NB4 (cell line): Measurements from ENCODE around the gene KAZN.
A peak's percentile ranks its signal among the peaks of the same experiment; 100 is the strongest.

Experiments
- DNase-seq: peaks from one replicate; pipeline ENCODE4 v3.0.0; 2010; ENCODE audit warnings: low read depth
- H3K4me3 ChIP-seq: one replicate; pipeline ENCODE4 v1.5.1; 2011; ENCODE audit warnings: mild to moderate bottlenecking, low read depth, low read length, moderate library complexity
- CTCF ChIP-seq: IDR thresholded peaks from one replicate; pipeline ENCODE4 v1.5.1; 2012; ENCODE audit warnings: low read depth, low read length
- MAX ChIP-seq: IDR thresholded peaks from 2 replicates; pipeline ENCODE4 v1.6.1; 2011; ENCODE audit warnings: low read depth, low read length
- MYC ChIP-seq: IDR thresholded peaks from 2 replicates; pipeline ENCODE4 v1.6.1; 2011; ENCODE audit warnings: low read depth, low read length
- POLR2A ChIP-seq: IDR thresholded peaks from 2 replicates; pipeline ENCODE4 v1.6.1; 2011; ENCODE audit warnings: mild to moderate bottlenecking; ENCODE audit not compliant: insufficient read length; ENCODE audit errors: extremely low read depth

KAZN gene

GRCh38 chr1:14919751-14920150, 321.3 kb downstream of the KAZN start:
- H3K4me3 ChIP-seq: no peak overlapping the region
- no peak for DNase-seq
- no peak for TF ChIP-seq POLR2A
- TF ChIP-seq MYC: no peak
- TF ChIP-seq MAX: no peak
- TF ChIP-seq CTCF: no peak

GRCh38 chr1:14921057-14921456, 322.6 kb downstream of the KAZN start:
- H3K4me3 ChIP-seq: no peak overlapping the region
- TF ChIP-seq MYC (no peak), POLR2A (no peak), CTCF (no peak), MAX (no peak)
- no peak for DNase-seq

- no peak overlapping the region for H3K4me3 ChIP-seq
- DNase-seq: no peak
- no peak for TF ChIP-seq POLR2A
- TF ChIP-seq MAX: no peak
Measured at GRCh38 chr1:14922942-14923726, 324.6 kb downstream of the KAZN start.

GRCh38 chr1:14923727-14924452, 325.4 kb downstream of the KAZN start:
- DNase-seq: peak; percentile 30
- no peak overlapping the region for H3K4me3 ChIP-seq
- TF ChIP-seq POLR2A (no peak), CTCF (no peak), MAX (no peak), MYC (no peak)

GRCh38 chr1:14924455-14925331, 326.2 kb downstream of the KAZN start:
- TF ChIP-seq MYC (no peak), MAX (no peak), POLR2A (no peak), CTCF (no peak)
- H3K4me3 ChIP-seq: no peak overlapping the region
- DNase-seq: peak; percentile 15
